SU-DHL-6 (cell line): ENCODE results near the gene GIMAP8.

Experiments used
- CTCF ChIP-seq: fragments of 200-600 bp; sonication (generic); IDR thresholded peaks from one replicate; pipeline ENCODE4 v1.5.1; 2017; ENCODE audit warnings: antibody characterized with exemption, mild to moderate bottlenecking, low read length, moderate library complexity; ENCODE audit not compliant: insufficient read depth, poor library complexity, severe bottlenecking
- EZH2phosphoT487 ChIP-seq: fragments of 200-600 bp; sonication (generic), shearing (Covaris generic); conservative IDR thresholded peaks from 2 replicates; pipeline ENCODE4 v1.6.1; 2018; ENCODE audit warnings: mild to moderate bottlenecking, antibody characterized with exemption, low read length, moderate library complexity, mixed read lengths

GRCh38 chr7:150503581-150503980, 53.2 kb downstream of the GIMAP8 start:
- TF ChIP-seq CTCF (no peak), EZH2phosphoT487 (no peak)
